ENCODE measurements around the gene MAPKAP1.

DNA sequence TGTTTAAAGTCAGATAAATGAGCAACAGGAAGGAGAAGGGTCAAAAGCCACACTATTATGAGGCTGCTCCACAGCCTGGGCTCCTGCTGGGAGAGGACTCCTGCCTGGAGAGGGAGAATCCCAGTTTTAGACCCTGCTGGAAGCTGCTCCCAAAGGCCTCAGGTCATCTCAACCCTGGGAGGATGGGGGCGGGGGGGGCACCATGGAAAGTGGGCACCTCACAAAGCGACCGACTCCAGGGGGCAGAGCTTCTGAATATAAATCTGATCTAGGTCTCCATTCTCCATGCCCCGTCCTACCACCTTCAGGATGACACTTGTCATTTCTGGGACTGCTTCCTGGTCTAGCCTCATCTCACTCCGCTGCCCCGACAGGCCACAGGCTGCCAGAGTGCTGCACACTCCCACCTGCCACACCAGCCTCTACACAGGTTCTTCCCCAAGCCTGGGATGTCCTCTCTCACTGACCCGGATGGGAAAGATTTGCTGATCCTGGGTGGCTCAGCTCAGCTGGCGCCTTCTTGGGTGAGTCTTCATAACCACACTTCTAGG, 262.0 kb downstream of the MAPKAP1 start:
- TF ChIP-seq SNAI2 (CRISPR knock-in tag; IDR thresholded peaks at IDR 0.05) (no peak), CSDC2 (CRISPR knock-in tag; IDR thresholded peaks at IDR 0.05) (no peak), BACH2 (CRISPR knock-in tag; IDR thresholded peaks at IDR 0.05; ENCODE audit: borderline replicate concordance) (no peak), OSR1 (CRISPR knock-in tag; IDR thresholded peaks at IDR 0.05) (no peak), PATZ1 (CRISPR knock-in tag; IDR thresholded peaks at IDR 0.05; ENCODE audit: borderline replicate concordance) (no peak), ZFP30 (CRISPR knock-in tag; IDR thresholded peaks at IDR 0.05) (no peak), ZFP3 (CRISPR knock-in tag; IDR thresholded peaks at IDR 0.05) (no peak), GLIS3 (CRISPR knock-in tag; IDR thresholded peaks at IDR 0.05) (no peak), ISL1 (CRISPR knock-in tag; IDR thresholded peaks at IDR 0.05) (no peak), TOX (CRISPR knock-in tag; IDR thresholded peaks at IDR 0.05; ENCODE audit: borderline replicate concordance) (no peak)
- TF ChIP-seq, protein P1, sequence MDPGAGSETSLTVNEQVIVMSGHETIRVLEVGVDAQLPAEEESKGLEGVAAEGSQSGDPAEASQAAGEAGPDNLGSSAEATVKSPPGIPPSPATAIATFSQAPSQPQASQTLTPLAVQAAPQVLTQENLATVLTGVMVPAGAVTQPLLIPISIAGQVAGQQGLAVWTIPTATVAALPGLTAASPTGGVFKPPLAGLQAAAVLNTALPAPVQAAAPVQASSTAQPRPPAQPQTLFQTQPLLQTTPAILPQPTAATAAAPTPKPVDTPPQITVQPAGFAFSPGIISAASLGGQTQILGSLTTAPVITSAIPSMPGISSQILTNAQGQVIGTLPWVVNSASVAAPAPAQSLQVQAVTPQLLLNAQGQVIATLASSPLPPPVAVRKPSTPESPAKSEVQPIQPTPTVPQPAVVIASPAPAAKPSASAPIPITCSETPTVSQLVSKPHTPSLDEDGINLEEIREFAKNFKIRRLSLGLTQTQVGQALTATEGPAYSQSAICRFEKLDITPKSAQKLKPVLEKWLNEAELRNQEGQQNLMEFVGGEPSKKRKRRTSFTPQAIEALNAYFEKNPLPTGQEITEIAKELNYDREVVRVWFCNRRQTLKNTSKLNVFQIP (CRISPR knock-in tag; IDR thresholded peaks at IDR 0.05; ENCODE audit: borderline replicate concordance, low read depth): no peak
- TF ChIP-seq, protein P2, sequence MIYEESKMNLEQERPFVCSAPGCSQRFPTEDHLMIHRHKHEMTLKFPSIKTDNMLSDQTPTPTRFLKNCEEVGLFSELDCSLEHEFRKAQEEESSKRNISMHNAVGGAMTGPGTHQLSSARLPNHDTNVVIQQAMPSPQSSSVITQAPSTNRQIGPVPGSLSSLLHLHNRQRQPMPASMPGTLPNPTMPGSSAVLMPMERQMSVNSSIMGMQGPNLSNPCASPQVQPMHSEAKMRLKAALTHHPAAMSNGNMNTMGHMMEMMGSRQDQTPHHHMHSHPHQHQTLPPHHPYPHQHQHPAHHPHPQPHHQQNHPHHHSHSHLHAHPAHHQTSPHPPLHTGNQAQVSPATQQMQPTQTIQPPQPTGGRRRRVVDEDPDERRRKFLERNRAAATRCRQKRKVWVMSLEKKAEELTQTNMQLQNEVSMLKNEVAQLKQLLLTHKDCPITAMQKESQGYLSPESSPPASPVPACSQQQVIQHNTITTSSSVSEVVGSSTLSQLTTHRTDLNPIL (CRISPR knock-in tag; IDR thresholded peaks at IDR 0.05; ENCODE audit: low read depth): no peak
